Urothelium cell line (cell line): Measurements from ENCODE around the gene BICDL1.
"Not testable (repeated sequence)": the region's sequence is repeated elsewhere in the genome, so short reads cannot be mapped to it uniquely, and the experiment has no call there.

Experiments used
- DNase-seq: peaks from one replicate; pipeline ENCODE4 v3.0.0; 2011; ENCODE audit warnings: low spot score, mixed read lengths
- FAIRE-seq: peaks from 2 replicates; lab custom pipeline; 2011; peaks lifted over from hg19 to GRCh38; lab: Jason Lieb, UNC

BICDL1 gene

DNA sequence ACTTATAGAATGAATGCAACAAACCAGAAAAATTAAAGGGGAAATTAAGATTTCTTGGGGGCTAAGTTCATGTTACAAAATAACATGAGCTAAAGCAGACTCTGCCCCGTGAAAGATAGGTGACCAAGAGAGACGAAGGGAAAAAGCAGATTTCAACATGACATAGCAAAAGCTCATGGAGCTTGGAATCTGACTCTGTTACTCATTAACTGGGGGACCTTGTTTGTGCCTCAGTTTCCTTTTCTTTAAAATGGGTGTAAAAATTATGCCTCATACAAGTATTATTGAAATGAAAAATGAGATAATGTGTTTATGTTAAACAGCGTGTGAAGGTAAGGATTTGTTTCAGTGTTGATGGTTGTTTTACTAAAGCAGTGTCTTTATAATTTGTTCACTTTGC, 11.5 kb downstream of the BICDL1 start:
- no peak for DNase-seq
- FAIRE-seq = no peak

DNA sequence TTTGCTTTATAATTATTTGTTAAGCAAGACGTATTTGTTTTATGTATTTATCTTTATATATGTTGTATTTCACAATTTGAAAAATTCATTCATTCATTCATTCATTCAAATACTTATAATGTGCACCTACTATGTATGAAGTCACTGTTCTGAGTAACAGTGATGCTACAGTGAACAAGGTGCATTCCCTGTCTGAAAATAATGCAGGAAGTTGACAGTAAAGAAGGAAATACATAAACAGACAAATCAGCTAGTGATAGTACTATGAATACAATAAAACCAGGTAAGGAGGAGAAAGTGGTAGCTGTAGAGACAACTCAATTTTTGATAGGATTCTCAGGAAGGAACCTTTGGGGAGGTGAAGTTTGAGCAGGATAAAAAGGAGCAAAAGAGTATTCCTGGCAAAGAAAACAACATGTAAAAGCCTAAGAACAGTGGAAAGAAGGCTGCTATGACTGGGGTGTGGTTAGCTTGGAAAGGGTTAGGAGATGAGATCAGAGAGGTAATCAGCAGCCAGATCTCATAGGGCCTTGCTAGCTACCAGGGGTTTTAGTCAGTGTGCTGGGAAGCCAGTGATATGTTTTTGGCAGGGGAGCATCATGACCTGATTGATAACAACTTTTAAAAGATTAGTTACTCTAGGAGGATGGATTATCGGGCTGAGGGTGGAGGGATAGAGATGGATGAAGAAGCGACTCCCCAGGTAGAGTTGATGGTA, 17.4 kb downstream of the BICDL1 start:
- FAIRE-seq (no peak), DNase-seq (no peak)

DNA sequence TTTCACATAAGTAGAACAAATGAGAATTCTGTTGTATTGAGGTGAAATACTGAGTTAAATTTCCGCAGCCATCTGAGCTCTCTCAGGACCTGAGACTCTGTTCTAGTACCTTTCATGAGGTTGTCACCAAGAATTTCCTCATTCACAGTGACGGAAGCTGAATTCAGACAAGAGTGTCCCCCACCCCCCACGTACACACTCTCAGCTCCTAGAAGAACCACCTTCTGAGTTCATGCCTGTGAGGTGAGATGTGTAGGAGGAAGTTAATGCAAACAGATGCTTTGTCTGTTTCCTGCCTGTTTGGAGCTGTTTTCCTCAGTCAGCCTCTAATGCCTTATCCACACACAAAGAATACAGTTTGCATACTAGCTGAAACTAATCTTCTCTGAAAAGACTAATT, 18.2 kb downstream of the BICDL1 start:
- FAIRE-seq (no peak), DNase-seq (no peak)

DNA sequence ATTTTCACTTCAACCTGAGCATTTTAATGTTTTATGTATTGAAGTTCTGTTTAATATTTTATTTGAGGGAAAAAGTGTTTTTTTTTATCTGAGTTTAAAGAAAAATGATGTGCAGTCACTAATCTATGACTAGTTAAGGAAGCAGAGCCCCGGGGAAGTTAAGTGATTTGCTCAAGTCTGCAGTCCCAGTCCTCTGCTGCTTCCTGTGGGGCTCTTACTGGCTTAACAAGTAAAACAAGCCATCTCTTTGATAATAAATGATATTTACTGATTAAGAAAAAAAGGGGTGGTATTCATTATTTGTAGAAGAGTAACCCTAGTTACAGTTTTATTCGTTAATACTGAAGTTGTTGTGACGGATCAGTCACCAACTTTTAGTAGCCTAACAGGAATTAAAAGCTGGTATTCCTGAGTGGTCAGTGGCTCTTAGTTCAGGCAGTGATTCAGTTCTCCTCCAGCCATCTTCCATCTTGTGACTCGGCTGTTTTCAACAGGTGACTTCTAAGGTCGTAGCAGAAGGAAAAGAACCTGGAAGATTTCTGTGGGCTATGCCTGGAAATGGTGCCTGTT, 21.7 kb downstream of the BICDL1 start:
- FAIRE-seq = no peak

DNA sequence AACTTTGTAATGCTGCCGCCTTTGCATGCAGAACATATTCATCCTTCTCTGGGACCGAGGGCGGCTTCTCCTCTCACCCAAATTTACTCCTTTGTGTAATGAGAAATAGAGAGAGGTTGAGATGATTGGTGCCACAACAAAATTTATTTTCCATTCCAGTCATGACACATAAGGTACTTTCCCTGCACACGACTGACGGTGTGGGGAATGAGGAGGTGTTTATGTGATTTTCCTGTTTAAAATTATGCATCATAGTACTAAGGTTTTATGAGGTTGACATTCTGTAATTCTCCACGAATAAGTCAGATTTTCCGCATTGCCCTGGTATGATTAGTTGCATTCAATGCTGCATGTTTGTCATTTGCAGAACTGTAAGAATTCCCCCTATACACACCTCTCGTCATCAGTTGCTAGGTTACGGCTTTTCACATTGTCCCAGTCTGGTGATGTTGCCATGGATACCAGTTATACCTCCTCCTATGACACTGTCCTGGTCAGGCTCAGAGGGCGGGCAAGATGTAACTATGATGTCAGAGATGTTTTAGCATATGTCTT, 23.1 kb downstream of the BICDL1 start:
- FAIRE-seq (no peak), DNase-seq (peak; percentile 44)

More for the DNA sequence above, 21.7 kb downstream of the BICDL1 start:
- DNase-seq = no peak

DNA sequence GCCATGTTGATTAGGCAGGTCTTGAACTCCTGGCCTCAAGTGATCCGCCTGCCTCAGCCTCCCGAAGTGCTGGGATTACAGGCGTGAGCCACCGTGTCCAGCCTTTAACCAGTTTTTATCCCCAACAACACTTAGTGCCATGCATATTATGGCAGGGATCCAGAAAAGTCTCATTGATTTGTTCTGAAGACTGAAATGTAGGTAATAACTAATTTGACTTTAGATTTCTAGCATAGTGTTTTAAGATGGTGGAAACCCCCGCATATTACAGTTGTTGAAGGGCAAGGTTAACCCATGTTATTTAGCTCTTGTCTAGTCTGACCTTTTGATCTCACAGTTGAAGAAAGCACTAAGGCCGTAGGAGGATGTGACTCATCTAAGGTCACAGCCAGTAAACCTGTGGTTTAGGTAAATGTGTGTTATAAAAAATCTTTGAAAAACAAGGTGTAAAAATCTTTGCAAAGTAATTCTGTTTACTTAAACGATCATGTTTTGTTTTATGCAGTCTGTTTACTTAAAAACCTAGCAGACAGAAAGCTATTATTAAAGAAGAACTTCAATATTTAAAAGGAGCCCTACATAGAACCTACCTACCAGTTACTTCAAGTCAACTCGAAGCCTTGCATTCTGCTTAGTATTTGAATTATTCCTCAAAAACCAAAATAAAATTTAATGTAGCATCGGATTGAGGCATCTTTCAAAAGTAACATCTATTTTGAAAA, 24.8 kb downstream of the BICDL1 start:
- peak; percentile 47 for DNase-seq
- FAIRE-seq = no peak

DNA sequence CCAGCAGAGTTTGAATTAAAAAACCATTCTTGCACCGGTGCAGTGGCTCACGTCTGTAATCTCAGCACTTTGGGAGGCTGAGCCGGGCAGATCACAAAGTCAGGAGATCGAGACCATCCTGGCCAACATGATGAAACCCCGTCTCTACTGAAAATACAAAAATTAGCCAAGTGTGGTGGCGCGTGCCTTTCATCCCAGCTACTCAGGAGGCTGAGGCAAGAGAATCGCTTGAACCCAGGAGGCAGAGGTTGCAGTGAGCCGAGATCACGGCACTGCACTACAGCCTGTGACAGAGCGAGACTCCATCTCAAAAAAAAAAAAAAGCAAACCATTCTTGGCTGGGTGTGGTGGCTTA, 25.3 kb downstream of the BICDL1 start:
- not testable (repeated sequence) for DNase-seq, FAIRE-seq

DNA sequence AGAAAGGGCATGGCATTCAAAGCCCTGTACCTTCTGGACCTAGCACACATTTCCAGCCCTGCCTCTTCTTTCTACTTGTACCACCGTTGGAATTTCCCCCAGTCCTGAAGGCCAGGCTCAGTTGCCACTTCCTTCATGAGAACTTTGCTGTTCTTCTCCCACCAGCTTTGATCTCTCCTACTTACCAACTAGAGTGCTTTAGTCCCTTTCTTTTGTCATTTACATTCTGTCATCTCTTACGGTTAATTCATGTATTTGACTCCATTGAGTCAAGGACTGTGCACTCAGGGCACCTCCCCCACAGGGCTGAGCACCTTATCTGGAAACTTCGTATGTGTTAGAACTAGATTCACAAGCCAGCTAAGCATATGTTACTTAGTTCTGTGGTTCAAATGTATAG, 26.3 kb downstream of the BICDL1 start:
- no peak for DNase-seq
- no peak for FAIRE-seq

DNA sequence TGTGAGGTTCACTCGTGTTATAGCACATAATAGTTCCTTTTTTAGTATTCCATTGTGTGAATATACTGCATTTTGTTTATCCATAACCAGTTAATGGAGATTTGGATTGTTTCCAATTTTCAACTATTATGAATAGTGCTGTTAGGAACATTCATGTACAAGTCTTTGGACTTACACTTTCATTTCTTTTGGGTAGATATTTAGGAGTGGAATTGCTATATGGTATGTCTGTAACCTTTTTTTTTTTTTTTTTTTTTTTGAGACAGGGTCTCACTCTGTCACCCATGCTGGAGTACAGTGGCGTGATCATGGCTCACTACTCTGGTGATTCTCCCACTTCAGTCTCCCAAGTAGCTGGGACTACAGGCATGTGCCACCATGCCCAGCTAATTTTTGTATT, 27.2 kb downstream of the BICDL1 start:
- not testable (repeated sequence) for DNase-seq, FAIRE-seq

DNA sequence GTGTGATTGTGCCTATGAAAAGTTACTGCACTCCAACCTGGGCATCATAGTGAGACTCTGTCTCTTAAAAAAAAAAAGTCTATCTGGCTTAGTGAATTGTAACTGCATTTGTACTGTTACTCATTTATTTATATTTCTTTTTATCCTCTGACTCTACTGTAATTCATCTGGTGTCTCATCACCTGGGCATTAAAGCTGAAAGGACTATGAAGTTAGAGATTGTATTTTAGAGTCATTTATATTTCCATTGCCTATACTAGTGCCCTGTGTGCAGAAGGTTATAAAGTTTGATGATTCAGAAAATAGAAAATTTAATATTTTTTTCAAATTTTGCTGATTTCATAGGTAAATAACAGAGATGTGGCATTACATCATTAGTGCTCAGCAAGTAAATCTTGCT, 30.2 kb downstream of the BICDL1 start:
- FAIRE-seq (no peak), DNase-seq (no peak)

DNA sequence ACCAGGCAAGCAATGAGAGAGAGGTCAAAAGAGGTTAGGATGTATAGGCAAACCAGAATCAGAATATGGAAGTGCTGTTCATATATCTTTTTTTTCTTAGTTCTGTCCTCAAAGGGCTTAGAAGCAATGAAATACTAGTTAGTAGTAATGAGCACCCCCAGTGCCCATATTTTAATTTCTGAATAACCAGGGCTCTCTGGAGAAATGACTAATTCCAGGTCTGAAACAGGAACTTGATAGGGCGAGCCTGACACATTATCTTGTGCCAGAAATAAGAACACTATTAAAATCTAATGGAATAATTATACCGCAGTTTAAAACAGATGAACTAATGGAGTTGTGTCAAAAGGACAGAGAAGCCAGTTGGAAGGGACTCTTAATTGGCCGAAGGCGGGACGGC, 30.9 kb downstream of the BICDL1 start:
- DNase-seq (no peak), FAIRE-seq (no peak)

DNA sequence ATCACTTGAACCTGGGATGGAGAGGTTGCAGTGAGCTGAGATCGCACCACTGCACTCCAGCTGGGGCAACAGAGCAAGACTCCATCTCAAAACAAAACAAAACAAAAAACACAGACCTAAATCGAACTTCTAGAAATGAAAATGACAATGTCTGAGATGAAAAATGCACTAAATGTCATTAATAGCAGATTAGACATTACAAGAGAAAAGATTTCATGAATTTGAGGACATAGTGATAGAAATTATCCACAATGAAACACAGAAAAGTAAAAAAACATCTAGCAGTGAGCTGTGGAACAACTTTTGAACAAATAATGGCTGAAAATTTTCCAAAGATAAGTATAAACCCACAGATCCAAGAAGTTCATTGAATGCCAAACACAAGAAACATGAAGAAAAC, 35.2 kb downstream of the BICDL1 start:
- FAIRE-seq = no peak

DNA sequence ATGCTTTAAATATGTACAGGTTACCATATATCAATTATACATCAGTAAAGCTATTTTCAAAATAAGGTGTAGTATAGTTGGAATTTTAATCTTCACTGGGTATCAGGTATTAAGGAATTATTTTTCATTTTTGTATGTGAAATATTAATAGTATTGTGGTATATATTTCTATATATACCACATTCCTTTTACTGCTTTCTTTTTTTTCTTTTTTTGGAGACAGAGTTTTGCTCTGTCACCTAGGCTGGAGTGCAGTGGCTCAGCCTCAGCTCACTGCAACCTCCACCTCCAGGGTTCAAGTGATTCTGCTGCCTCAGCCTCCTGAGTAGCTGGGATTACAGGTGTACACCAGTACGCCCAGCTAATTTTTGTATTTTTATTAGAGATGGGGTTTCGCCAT, 36.6 kb downstream of the BICDL1 start:
- DNase-seq (no peak), FAIRE-seq (no peak)

More for the DNA sequence above, 35.2 kb downstream of the BICDL1 start:
- DNase-seq = no peak

DNA sequence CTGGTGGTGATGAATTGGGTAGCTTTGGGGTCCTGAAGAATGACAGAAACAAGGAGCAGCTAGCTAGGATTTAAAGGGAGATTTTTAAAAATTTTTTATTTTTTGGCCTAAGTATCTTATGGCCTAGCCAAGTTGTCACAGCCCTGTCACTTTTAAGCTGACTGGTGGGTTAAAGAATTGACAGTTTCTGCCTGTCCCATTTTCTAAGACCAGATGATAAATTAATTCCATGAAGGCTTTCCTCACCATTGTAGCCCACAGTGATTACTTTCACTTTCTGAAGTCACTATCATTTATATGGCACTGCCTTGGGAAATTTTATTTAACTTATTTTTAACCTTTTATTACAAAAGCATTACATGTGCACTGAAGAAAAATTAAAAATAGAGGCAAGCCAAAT, 43.2 kb downstream of the BICDL1 start:
- DNase-seq = no peak
- no peak for FAIRE-seq

DNA sequence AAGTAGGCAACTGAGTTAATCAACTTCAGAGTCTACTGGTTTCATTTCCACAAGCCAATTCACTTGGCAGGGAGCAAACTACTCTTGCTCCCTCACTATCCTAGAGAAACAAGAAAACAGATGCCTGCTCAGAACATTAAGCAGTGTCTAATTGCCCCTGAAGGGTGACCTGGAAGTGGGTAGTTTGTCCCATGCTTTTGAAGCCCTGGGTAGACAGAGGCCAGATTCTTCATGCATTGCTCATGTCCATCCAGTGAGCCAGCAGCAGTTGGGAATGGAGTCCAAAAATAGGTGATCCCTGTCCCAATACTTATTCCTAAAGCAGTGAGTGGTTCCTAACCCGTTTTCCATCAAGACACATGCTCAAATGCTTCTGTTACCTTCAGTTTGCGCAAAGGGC, 48.8 kb downstream of the BICDL1 start:
- DNase-seq = no peak
- no peak for FAIRE-seq

DNA sequence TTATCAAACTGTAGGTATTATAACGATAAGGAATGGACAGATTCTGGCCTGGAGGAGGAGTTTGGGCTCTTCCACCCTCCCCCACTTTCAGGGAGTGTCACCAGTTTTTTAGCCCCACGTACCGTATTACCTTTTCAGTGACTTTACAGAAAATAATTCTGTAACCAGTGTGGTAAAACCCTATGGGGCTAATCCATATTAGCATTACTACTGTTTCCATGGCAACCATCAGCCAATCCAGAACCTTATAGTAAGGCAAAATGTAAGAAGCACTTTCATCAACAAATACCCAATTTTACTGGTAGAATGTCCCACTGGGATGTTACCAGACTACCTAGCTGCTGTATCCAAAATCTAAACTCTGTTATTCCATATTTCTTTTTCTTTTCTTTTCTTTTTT, 50.7 kb downstream of the BICDL1 start:
- FAIRE-seq = no peak
- DNase-seq = no peak

DNA sequence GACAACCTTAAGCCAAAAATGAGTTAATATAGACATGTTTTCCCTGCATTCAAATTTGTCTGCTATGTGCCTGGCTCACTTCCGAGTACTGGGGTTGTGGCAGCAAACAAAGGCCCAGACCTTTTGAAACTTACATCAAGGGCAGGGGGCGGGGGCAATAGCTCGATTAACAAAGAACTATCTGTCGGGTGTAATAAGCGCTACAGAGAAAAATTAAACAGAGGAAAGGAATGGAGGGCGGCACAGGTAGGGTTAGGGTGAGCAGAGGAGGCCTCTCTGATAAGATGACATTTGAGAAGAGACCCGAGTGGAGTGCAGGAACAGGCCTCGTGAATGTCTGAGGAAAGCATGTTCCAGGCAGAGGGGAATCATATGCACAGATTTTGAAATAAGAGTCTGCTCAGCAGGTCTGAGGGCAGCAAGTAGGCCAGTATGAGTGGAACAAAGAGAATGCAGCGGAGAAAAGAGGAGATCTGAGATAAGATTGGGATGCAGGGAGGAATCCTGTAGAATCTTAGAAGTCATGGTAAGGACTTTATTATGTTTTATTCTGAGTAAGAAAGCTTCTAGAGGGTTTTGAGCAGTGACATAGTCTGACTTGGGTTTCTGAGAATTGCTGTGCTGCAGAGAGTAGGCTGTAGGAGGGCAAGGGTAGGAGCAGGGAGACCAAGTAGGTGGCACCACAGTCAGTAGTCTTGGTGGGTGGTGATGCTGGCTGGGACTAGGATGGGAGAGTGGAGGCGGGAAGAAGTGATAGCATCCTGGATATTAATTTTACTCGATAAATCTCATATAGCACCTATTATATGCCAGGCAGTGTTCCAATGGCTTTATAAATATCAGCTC, 52.6 kb downstream of the BICDL1 start:
- FAIRE-seq (no peak), DNase-seq (no peak)

DNA sequence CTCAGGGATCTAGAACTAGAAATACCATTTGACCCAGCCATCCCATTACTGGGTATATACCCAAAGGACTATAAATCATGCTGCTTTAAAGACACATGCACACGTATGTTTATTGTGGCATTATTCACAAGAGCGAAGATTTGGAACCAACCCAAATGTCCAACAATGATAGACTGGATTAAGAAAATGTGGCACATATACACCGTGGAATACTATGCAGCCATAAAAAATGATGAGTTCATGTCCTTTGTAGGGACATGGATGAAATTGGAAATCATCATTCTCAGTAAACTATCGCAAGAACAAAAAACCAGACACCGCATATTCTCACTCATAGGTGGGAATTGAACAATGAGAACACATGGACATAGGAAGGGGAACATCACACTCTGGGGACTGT, 56.3 kb downstream of the BICDL1 start:
- not testable (repeated sequence) for FAIRE-seq, DNase-seq

DNA sequence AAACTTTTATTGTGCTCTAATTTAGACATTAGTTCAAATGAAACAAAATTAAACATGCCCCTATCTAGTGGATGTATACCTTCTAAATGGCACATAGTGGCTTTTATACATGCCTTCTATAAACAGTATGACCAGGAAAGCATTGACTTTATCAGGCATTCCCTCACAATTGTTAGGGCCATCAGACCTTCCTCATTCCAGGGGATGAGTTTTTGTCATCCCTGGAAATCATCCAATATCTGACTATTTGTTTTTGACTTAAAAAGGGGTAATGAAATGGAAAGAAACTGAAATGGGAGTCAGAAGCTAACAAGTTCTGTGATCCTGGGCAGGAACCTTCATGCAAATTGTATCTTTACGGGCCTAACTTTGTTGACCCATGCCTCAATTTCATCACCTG, 58.0 kb downstream of the BICDL1 start:
- no peak for FAIRE-seq
- DNase-seq = no peak

DNA sequence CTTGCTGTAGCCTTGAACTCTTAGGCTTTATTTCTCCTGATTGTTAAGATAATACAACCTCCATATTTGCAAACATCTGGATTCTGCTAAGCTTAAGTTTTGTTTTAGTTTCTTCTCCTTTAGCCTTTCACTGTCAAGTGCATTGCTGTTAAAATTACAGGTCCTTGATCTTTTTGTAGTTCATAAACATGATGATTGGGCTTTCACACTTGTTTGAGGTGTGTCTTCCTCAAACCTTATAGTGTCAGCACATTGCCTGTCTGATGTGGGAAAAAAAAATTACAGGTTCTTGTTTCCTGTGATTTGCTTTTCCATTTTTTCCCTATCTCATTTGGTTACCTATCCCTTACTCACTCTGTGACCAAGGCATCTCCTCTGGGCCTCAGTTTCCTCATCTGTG, 59.2 kb downstream of the BICDL1 start:
- FAIRE-seq = no peak
- no peak for DNase-seq

DNA sequence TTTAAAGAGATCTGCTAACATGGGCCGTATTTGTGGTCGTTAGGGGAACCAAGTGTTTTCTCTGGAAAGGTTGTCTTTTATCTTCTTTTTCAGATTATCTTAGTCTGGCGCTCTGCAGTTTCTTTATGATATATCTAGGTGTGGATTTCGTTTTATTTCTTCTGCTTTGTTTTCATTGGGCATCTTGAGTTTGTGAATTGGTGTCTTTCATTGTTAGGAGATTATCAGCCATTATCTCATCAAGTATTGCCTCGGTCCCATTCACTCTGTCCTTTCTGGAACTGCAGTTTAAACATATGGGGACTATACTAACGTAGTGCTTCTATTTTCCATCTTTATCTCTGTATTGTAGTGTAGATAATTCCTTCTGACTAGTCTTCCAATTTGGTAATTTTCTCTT, 60.4 kb downstream of the BICDL1 start:
- no peak for FAIRE-seq
- DNase-seq = no peak
